Germinal center (tissue), 1 donor: Measurements from ENCODE around the gene SYS1.

Source experiments
- DNase-seq: peaks from one replicate; pipeline ENCODE4 v3.0.0; 2012; ENCODE audit warnings: mixed read lengths, low spot score

SYS1 gene

DNA sequence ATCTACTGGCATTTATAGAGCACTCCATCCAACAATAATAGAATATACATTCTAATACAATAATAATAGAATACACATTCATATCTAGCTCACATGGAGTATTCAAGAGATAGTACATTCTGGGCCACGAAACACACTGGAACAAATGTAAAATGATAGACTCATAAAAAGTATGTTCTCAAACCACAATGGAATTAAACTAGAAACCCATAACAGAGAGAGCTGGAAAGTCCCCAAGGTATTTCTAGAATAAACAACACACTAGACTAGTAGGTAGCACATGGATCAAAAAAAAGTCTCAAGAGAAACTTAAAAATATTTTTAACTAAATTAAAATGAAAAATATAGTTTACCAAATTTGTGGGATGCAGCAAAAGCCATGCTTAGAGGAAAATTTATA is 24.3 kb downstream of the SYS1 start:
- DNase-seq, result no peak

DNA sequence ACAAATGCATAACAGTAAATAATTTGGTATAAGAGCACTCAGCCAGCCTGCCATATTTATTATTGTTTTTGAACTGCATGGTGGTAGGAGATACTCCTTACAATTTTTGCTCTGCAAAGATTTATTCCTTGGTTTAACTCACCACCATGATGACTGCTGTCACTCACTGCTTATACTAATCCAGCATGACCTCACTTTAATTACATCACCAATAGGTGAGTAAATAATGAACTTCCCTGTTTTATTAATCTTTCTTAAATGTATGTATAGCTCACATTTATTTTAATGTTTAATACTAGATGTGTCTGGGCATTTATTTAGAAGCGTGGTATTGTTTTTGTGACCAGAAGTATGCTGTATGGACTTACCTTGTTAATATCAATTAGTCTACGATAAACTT is 28.0 kb downstream of the SYS1 start:
- DNase-seq, result no peak

DNA sequence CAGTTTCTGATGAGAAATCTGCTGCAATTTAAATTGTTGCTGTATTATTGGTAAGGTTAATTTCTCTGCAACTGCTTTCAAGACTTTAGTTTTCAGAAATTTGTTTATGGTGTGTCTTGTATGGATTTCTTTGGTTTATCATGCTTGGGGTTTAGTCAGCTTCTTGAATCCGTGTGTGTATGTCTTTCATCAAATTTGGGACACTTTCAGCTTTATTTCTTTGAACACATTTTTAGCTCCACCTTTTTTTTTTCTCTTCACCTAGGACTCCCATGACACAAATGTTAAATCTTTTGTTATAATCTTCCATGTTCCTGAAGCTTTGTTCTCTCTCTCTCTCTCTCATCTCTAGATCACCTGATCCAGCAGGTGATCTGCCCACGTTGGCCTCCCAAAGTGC is 28.6 kb downstream of the SYS1 start:
- DNase-seq, result no peak

DNA sequence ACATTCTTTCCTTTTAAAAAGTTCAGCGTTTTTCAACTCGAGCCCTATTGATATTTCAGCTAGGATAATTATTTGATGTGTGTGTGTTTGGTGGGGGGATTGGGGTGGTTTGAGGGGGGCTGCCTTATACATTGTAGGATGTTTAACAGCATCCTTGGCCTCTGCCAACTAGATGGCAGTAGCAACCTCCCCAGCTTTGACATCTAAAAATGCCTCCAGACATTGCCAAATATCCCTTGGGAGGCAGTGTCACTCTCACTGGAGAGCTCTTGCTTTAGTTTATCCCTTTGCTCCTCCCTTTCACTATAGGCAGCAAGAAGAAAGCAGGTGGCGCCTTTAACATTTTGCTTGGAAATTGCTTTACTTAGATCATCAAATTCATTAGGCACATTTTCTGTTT is 29.8 kb downstream of the SYS1 start:
- DNase-seq, result no peak

DNA sequence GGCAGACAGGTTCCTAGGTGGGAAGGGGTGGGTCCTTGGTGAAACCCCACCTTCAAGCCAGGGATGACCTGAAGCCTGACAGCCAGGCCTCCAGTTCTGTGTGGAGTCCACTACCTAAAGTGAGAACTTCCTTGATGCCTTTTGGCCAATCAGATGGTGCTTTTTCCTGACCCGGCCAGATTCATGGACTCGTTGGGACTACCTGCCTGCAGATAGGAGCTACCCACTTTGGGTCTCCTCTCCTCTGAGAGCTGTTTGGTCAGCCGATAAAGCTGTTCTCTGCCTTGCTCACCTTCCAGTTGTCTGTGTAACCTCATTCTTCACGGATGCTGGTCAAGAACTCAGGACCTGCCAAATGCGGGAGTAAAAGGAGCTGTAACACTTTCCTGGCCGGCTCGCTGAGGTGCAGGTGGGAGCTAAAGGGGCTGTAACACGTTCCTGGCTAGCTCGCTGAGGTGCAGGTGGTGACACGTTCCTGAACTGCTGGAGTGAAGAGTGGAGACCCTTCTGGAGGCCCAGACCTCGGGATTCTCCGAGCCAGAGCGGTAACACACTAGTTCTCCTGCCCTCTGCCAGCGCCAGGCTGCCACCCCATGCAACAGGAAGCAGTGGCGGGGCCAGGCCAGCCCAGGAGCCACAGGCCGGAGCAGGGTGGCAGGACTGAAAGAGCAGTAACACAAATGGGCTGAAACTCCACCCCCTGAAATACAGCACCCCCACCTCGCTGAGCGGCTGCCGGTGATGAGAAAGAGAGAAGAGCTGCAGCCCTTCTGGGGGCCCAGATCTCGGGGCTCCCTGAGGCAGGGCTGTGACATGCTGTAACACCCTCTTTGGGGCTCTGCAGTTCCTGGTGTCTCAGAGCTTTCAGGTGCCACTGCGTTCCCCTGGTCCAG is 31.5 kb downstream of the SYS1 start:
- no peak for DNase-seq

DNA sequence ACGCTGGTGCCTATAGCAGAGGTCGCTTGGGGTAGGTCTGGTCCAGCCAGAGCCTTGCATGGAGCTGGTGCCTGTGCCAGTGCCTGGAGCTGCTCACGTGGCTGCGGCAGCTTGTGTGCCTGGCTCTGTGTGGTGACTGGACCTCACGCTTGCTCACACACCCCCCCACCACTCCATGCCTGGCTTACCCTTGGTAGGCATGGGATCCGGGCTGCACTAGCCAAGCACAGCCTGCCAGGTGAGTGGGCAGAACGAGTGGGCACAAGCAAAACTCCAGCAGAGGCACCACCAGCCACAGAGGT is 32.1 kb downstream of the SYS1 start:
- DNase-seq, result no peak

DNA sequence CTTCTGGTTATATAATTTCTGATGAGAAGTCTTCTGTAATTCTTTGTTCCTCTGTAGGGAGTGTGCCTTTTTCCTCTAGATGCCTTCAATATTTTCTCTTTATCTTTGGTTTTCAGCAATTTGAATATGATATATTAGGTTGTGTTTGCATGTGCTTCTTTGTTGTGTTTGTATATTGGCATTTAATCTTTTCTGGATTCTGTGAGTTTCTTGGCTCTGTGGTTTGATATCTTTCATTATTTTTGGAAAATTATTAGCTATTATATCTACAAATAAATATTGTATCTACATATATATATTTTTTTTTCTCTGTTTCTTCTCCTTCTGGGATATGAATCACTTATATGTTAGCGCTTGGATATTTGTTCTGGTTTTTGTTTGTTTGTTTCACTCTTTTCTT is 36.1 kb downstream of the SYS1 start:
- DNase-seq, result no peak

DNA sequence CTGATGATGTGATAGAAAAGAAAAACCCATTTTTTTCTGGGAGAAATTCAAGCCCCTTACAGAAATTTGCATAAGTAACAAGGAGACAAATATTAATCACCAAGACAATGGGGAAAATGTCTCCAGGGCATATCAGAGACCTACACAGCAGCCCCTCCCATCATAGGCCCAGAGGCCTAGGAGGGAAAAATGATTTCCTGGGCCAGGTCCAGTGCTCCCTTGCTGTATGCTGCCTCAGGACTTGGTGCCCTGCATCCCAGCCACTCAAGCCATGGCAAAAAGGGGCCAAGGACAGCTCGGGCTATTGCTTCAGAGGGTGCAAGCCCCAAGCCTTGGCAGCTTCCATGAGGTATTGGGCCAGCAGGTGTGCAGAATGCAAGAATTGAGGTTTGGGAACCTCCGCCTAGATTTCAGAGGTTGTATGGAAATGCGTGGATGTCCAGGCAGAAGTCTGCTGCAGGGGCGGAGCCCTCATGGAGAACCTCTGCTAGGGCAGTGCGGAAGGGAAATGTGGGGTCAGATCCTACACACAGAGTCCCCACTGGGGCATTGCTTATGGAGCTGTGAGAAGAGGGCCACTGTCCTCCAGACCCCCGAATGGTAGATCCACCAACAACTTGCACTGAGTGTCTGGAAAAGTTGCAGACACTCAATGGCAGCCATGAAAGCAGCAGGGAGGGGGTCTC is 37.5 kb downstream of the SYS1 start:
- no peak for DNase-seq

DNA sequence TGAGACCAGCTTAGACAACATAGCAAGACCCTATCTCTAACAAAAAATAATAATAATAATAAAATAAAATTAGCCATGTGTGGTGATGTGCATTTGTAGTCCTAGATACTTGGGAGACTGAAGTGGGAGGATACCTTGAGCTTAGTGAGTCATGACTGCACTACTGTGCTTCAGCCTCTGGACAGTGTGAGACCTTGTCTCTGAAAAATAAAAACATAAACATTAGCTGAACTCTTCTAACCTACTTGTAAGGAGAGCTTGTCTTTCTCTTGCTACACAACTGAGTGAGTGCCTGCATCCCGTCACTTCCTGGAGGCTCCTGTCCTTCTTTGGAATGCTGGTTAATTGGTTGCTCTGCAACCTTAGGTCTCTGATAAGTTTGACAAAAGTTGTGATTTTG is 40.0 kb downstream of the SYS1 start:
- no peak for DNase-seq

DNA sequence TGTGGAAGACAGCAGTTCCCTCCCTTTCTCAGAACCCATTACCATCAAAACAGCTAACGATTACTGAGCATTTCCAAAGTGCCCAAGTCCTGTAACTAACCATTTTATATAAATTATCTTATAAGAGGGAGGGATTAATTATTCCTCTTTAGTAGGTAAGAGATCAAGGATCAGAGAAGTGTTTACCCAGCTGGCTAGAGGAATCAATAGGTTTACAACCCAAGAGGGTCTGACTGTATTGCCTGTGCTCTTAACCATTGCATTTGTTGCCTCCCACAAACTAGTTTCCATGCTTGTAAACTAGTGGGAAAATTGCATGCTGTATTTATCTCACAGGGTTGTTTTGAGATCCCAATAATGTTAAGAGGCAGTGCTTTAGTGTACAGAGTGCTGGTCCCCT is 41.5 kb downstream of the SYS1 start:
- no peak for DNase-seq

DNA sequence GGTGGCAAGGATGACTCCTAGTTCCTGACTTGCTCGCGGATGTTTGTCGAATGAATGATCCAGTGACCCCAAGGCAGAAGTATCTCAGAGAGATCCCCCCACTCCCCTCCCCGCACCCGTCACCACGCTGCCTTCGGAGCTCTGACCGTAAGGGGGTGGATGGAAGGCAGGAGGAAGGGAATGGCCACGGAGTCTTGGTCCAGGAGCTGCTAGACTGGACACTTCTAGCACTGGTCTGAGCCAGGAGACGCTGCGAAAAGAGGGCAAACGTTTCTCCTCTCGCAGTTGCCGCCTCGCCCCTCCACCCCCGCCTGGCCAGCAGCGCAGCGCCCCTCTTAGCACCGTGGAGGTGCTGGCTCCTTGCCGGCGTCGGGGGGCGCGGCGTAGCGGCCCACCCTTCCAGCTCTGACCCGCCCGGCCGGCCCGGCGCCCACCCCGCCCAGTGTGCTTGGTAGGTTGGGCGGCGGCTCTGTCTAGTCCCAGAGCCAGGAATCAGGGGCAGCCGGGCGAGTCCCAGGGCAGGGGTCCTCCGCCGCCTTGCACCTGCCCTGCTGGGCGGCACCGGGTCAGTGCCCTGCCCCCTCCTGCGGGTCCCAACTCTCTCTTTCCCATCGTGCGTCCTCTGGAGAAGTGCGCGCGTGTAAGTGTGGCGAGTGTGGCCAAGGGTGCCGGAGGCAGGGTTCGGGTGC is 42.8 kb downstream of the SYS1 start:
- DNase-seq, result peak; percentile 10

DNA sequence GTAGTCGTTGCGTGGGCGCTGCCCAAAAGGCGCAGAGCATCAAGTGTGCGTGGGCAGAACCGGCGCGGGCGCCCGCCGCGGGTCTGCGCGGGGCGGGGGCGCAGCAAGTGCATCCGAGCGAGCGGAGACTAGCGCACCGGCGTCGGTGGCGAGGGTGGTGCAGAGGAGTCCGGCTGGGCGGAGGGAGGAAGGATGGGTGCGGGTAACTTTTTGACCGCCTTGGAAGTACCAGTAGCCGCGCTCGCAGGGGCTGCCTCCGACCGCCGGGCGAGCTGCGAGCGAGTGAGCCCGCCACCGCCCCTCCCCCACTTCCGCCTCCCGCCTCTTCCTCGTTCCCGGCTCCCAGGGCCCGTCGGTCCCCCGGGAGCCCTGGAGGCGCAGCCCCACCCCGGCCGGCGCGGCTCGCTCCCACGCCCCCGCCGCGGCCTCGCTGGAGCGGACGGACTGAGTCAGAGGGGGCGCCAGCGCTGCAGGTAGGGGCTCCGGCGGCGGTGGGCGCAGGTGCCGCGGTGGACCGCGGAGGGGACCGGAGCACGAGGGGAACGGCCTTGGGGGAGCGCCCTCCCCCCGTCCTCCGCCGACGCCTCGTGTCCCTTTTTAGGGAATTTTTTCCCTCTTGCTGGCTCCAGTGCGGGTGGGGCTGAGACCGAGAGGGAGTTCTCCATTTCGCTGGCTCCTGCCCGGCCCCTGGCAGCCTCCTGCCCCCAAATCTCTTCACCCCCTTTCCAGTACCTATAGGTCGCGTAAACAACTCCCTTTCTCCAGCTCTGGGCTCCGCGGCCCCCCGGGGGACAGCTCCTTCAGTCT is 43.5 kb downstream of the SYS1 start:
- DNase-seq, result peak; percentile 33

DNA sequence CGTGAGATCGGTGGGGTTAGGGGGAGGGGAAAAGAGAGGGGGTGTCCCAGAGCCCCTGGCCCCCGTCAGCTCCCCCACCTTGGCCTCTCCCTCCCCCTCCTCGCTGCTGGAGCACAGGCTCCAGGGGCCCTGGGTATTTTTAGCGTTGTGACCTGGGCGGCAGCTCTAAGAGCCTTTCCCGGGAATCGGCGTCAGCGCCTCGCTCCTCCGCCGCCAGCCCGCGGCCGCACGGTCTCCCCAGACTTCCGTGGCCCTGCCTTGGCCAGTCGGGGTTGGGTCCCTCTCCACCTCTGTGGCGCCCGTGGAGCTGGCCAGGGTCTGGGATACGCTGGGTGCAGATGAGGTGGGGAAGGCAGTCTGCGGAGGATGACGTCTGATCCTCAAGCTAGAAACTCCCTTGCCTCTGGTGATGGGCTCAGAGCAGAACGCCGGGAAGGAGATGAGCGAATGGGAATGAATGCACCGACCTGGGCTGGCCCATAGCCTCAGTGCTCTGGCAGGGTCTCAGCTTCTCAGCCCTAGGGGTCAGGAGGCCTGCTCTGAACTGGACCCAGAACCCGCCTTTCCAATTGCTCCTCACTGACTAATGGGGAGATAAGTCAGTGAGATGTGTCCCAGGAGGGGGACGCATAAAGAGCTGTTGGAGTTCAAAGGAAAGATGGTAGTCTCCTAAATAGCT is 44.2 kb downstream of the SYS1 start:
- no peak for DNase-seq

DNA sequence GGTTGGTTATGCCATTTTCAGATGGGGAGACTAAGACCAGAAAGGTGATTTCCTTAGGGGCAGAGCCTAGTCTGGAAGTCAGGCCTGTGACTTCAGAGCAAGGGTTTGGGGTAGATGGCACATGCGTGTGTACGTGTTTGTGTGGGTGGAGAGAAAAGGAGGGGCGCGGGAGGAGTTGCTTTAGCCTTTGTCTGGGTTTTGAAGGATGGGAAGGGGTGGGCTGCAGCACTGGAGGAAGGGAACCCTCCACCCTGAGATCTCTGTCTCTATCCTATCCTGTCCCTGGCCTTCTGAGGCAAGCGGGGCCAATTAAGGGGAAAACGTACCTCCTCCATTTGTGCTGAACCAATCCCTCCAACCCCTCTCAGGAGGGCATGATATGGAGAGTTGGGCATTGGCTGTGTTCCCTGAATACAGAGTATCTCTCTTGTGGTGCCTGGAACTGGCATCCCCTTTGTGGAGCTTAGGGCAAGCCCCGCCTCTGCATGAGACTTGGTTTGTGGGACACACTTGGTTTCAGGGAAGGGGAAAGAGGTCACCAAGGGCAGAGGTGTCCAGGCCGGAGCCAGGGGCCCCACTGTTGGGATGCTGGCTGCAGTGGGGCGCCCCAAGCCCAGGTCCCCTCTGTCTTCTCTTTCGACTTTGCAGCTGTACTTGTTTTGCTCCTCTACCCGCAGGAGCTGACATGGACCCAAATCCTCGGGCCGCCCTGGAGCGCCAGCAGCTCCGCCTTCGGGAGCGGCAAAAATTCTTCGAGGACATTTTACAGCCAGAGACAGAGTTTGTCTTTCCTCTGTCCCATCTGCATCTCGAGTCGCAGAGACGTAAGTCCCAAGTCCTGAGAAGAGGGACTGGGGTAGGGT is 45.1 kb downstream of the SYS1 start, which contains the start of gene DBNDD2:
Gene DBNDD2 (plus strand): TSS at position 507 of the 863 bp plus-strand sequence. CDS start 179 bp downstream, at position 686.
- peak; percentile 13 for DNase-seq

DNA sequence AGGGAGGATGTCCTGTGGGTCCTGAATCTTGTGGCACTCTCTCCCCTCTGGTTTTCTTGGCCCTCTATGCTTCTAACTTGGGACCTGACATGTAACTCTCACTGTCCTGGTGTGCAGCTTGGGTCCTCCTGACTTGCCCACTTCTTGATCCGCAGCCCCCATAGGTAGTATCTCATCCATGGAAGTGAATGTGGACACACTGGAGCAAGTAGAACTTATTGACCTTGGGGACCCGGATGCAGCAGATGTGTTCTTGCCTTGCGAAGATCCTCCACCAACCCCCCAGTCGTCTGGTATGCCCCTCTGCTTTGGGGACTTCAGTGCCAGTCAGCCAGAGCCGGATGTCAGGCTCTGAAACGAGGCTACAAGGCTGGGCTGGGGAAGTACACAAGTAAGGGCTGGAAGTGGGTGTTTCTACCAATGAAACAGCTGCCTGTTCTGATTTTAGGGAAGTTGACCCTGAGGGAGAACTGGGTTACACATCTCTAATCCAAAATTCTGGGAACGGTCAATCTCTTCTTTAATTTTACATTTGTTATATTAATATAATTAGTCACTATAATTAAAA is 45.8 kb downstream of the SYS1 start:
- peak; percentile 38 for DNase-seq

DNA sequence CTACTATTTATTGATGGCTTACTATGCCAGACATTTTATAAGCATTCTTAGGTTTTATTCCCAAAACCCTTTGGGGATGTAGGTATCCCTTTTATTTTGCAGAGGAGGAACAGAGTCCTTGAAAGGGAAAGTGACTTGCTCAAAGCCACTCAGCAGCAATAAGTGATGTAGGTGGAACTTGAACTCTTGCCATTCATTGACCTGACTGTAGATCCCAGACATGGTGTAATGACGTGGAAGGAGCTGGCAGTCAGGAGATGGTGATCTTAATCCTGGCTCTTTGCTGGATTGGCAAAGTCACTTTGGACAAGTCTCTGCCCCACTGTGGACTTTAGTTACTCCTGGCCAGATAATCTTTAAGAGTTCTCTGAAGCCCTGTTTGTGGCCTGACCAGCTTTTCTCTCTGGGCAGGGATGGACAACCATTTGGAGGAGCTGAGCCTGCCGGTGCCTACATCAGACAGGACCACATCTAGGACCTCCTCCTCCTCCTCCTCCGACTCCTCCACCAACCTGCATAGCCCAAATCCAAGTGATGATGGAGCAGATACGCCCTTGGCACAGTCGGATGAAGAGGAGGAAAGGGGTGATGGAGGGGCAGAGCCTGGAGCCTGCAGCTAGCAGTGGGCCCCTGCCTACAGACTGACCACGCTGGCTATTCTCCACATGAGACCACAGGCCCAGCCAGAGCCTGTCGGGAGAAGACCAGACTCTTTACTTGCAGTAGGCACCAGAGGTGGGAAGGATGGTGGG is 46.7 kb downstream of the SYS1 start:
- no peak for DNase-seq

DNA sequence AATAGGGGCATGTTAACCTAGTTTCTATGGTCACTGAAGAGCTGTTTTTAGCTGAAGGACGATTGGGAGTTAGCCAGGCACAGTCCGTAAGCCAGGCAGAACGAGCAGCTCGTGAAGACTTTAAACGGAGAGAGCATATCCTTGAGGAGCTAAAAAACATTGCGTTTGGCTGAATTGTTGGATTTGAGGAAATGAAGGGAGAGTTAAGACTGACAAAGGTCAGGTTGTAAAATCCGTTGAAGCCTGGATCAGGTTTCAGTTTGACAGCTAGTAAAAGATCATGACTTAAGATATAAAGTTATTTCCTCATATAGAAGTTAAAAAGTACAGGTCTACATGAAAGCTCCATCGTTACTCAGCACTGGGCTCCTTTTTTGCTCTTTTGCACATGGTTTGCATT is 47.9 kb downstream of the SYS1 start:
- no peak for DNase-seq

DNA sequence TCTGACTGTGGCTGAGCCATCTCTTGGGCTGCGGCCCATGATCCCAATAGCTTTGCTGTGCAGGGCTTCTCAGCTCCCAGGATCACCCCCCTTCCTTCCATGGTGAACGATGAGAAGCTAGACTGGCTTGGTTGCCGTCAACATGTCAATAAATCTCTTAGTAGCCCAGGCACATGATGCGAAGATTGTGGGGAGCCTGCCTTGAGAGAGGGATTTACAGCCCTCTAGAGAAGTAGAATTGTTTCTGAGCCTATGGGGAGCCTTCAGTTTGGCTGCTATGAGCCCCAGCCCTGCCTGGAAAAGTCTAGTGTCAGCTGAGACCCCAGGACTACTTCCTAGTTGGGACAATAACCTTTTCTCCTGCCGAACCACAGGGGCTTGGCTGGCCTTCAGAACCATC is 49.7 kb downstream of the SYS1 start:
- DNase-seq, result no peak

DNA sequence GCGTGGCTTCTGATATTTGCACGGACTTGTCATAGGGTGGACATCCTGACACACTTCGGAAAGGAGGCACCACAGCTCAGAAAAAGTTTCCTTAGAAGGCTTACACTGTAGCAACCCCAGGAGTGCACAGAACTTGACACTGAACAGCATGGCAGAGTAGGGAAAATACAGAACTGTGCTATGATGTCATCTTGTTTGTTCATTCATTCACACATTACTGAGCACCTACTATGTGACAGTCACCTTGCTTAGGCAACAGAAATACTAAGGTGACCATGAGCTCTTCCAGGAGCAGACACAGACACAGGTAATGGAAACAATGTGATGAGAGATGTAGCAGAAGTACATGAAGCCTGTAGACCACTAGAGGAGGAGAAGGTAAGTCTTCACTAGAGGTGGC is 50.5 kb downstream of the SYS1 start:
- no peak for DNase-seq
